Astrocyte (in vitro differentiated cells and primary cell): ENCODE data around the gene PAK2. TPM values are rescaled to one million over a fixed set of nuclear protein-coding genes. Genes with fewer than 3 reads are reported as not detected.
A peak's percentile ranks its signal among the peaks of the same experiment; 100 is the strongest.
"Not testable (repeated sequence)": the region's sequence is repeated elsewhere in the genome, so short reads cannot be mapped to it uniquely, and the experiment has no call there.

Experiments used
- DNase-seq: peaks from one replicate; pipeline ENCODE4 v3.0.0-alpha.2; 2010; ENCODE audit warnings: low read depth
- FAIRE-seq: peaks from 2 replicates; lab custom pipeline; 2011; peaks lifted over from hg19 to GRCh38; lab: Jason Lieb, UNC
- H2AFZ ChIP-seq: 2 replicates; pipeline ENCODE4 v1.6.0; 2012; ENCODE audit warnings: low read depth, low read length, inconsistent platforms
- H3K27ac ChIP-seq: 2 replicates; pipeline ENCODE4 v1.5.1; 2011; ENCODE audit warnings: low read depth, low read length, inconsistent platforms
- H3K27me3 ChIP-seq: 2 replicates; pipeline ENCODE4 v1.6.0; 2011; ENCODE audit warnings: low read length, inconsistent platforms; ENCODE audit not compliant: insufficient read depth
- H3K36me3 ChIP-seq: 2 replicates; pipeline ENCODE4 v1.5.1; 2011; ENCODE audit warnings: low read length, inconsistent platforms; ENCODE audit not compliant: insufficient read depth
- H3K4me1 ChIP-seq: 2 replicates; pipeline ENCODE4 v1.5.1; 2011; ENCODE audit warnings: low read length, inconsistent platforms; ENCODE audit not compliant: insufficient read depth
- H3K4me2 ChIP-seq: 2 replicates; pipeline ENCODE4 v1.6.0; 2012; ENCODE audit warnings: low read length, inconsistent platforms
- H3K4me3 ChIP-seq: 2 replicates; pipeline ENCODE4 v1.5.1; 2011; ENCODE audit warnings: low read depth, mild to moderate bottlenecking, low read length, inconsistent platforms; ENCODE audit not compliant: insufficient read depth
- H3K79me2 ChIP-seq: 2 replicates; pipeline ENCODE4 v1.6.0; 2012; ENCODE audit warnings: mild to moderate bottlenecking, low read length, inconsistent platforms; ENCODE audit not compliant: insufficient read depth
- H3K9ac ChIP-seq: 2 replicates; pipeline ENCODE4 v1.6.0; 2012; ENCODE audit warnings: mild to moderate bottlenecking, low read length, inconsistent platforms
- H3K9me3 ChIP-seq: 2 replicates; pipeline ENCODE4 v1.5.1; 2012; ENCODE audit warnings: low read depth, mild to moderate bottlenecking, low read length, inconsistent platforms; ENCODE audit not compliant: insufficient read depth
- H4K20me1 ChIP-seq: 2 replicates; pipeline ENCODE4 v1.6.0; 2012; ENCODE audit warnings: low read length, inconsistent platforms; ENCODE audit not compliant: insufficient read depth
- H3K27ac Mint-ChIP-seq: one replicate; pipeline ENCODE4 v1.8.0; 2021; ENCODE audit warnings: mild to moderate bottlenecking, mixed read lengths; ENCODE audit not compliant: unreplicated experiment
- H3K27me3 Mint-ChIP-seq: one replicate; pipeline ENCODE4 v1.8.0; 2021; ENCODE audit warnings: low read depth, mixed read lengths; ENCODE audit not compliant: unreplicated experiment
- H3K36me3 Mint-ChIP-seq: one replicate; pipeline ENCODE4 v1.8.0; 2021; ENCODE audit warnings: low read depth, mixed read lengths; ENCODE audit not compliant: unreplicated experiment
- H3K4me1 Mint-ChIP-seq: one replicate; pipeline ENCODE4 v1.8.0; 2021; ENCODE audit warnings: low read depth, mixed read lengths; ENCODE audit not compliant: unreplicated experiment
- H3K4me3 Mint-ChIP-seq: one replicate; pipeline ENCODE4 v1.8.0; 2021; ENCODE audit warnings: mild to moderate bottlenecking, moderate library complexity, mixed read lengths; ENCODE audit not compliant: unreplicated experiment
- H3K9me3 Mint-ChIP-seq: one replicate; pipeline ENCODE4 v1.8.0; 2021; ENCODE audit warnings: mild to moderate bottlenecking, mixed read lengths; ENCODE audit not compliant: unreplicated experiment
- CTCF ChIP-seq: IDR thresholded peaks from 2 replicates; pipeline ENCODE4 v1.5.1; 2011; ENCODE audit warnings: low read depth, mild to moderate bottlenecking, inconsistent platforms, low read length, moderate library complexity; ENCODE audit not compliant: insufficient read depth
- EZH2 ChIP-seq: IDR thresholded peaks from 2 replicates; pipeline ENCODE4 v1.6.1; 2012; ENCODE audit warnings: mild to moderate bottlenecking, low read length, inconsistent platforms; ENCODE audit not compliant: insufficient read depth
- total RNA-seq: library from RNA; stranded (reverse); gene quantifications from 2 replicates; pipeline ENCODE4 v1.2.1, GENCODE V29; 2021

Gene PAK2
- total RNA-seq, 1 donor from 2014 or later: 124 TPM

GRCh38 chr3:196813903-196814302, 74.2 kb downstream of the PAK2 start:
- FAIRE-seq: no peak
- H2AFZ ChIP-seq: no peak overlapping the region
- H3K4me1 ChIP-seq: peaks cover 6% of the 10 kb centered on the region
- peaks cover 29% of the 10 kb centered on the region for H3K36me3 ChIP-seq
- H3K4me2 ChIP-seq: peak overlapping the region; percentile 48
- H3K36me3 Mint-ChIP-seq: peaks cover 38% of the 10 kb centered on the region
- no peak overlapping the region for H3K27ac Mint-ChIP-seq
- H4K20me1 ChIP-seq: peaks cover 5% of the 10 kb centered on the region
- peaks cover 8% of the 10 kb centered on the region for H3K4me1 Mint-ChIP-seq
- peaks cover 2% of the 10 kb centered on the region for H3K79me2 ChIP-seq
- no peaks in the 10 kb centered on the region for H3K9me3 ChIP-seq
- peaks cover 10% of the 10 kb centered on the region for H3K9me3 Mint-ChIP-seq
- TF ChIP-seq CTCF (no peak), EZH2 (no peak)
- H3K4me3 Mint-ChIP-seq: no peak overlapping the region
- H3K27me3 Mint-ChIP-seq: no peaks in the 10 kb centered on the region
- DNase-seq: peak; percentile 63
- H3K27ac ChIP-seq: peak overlapping the region; percentile 29
- H3K27me3 ChIP-seq: no peaks in the 10 kb centered on the region
- no peak overlapping the region for H3K4me3 ChIP-seq
- peak overlapping the region; percentile 38 for H3K9ac ChIP-seq

GRCh38 chr3:196821806-196822355, 82.2 kb downstream of the PAK2 start:
- H3K4me3 Mint-ChIP-seq: no peak overlapping the region
- Histone ChIP-seq H3K27me3 (no peaks in the 10 kb centered on the region), H4K20me1 (peaks cover 9% of the 10 kb centered on the region), H2AFZ (no peak overlapping the region), H3K4me1 (no peaks in the 10 kb centered on the region), H3K9me3 (no peaks in the 10 kb centered on the region), H3K9ac (no peak overlapping the region), H3K27ac (no peak overlapping the region), H3K79me2 (no peaks in the 10 kb centered on the region), H3K36me3 (peaks cover 54% of the 10 kb centered on the region), H3K4me3 (no peak overlapping the region), H3K4me2 (no peak overlapping the region)
- no peaks in the 10 kb centered on the region for H3K4me1 Mint-ChIP-seq
- H3K9me3 Mint-ChIP-seq: no peaks in the 10 kb centered on the region
- TF ChIP-seq EZH2 (no peak), CTCF (no peak)
- DNase-seq: peak; percentile 85
- no peaks in the 10 kb centered on the region for H3K27me3 Mint-ChIP-seq
- peaks cover 25% of the 10 kb centered on the region for H3K36me3 Mint-ChIP-seq
- no peak overlapping the region for H3K27ac Mint-ChIP-seq
- FAIRE-seq: no peak

DNA sequence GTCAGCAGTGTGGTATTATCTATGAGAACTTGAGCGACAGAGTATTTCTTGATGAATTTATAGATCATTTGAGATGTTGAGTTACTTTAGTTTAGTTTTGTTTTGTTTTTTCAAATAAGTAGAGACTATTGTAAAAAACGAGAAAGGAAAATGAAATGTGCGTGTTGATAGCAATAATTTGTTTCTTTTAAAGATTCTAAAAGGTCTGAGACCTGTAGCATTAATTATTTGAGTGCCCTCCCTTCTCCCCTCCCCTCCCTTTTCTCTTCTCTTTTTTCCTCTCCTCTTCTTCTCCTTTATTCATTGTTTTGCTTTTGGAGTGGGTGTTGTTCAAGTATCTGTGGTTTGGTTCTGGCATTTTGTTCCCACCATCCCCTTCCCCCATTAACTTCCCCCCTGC, 90.0 kb downstream of the PAK2 start:
- H3K4me2 ChIP-seq, H3K9ac ChIP-seq, H3K27ac ChIP-seq, H3K27me3 Mint-ChIP-seq, H3K4me3 Mint-ChIP-seq, H3K27ac Mint-ChIP-seq, H3K4me3 ChIP-seq, DNase-seq, H3K4me1 Mint-ChIP-seq, H3K9me3 ChIP-seq, H3K9me3 Mint-ChIP-seq, H3K79me2 ChIP-seq, H3K27me3 ChIP-seq, H4K20me1 ChIP-seq, H2AFZ ChIP-seq, H3K36me3 Mint-ChIP-seq, H3K4me1 ChIP-seq, FAIRE-seq: not testable (repeated sequence)
- H3K36me3 ChIP-seq: peaks cover 14% of the 10 kb centered on the region
